GM19328 (cell line): Measurements from ENCODE around the gene PIR.

Source experiments
- ATAC-seq: cut with Tn5 transposase; IDR thresholded peaks from one replicate; pipeline ENCODE4 v1.9.1; 2021; ENCODE audit warnings: mild to moderate bottlenecking, moderate library complexity; ENCODE audit not compliant: unreplicated experiment

The PIR gene

GRCh38 chrX:15418707-15419181, 74.4 kb downstream of the PIR start:
- ATAC-seq, result no peak

- no peak for ATAC-seq
These were observed 75.0 kb downstream of the PIR start for GRCh38 chrX:15418041-15418706.

- no peak for ATAC-seq
These were observed 76.8 kb downstream of the PIR start for GRCh38 chrX:15416133-15416993.

- no peak for ATAC-seq
These were observed 80.0 kb downstream of the PIR start for GRCh38 chrX:15413101-15413500.

GRCh38 chrX:15410947-15411346, 82.2 kb downstream of the PIR start:
- no peak for ATAC-seq

- no peak for ATAC-seq
These were observed 82.7 kb downstream of the PIR start for GRCh38 chrX:15410430-15410829.

- ATAC-seq, result no peak
These were observed 87.3 kb downstream of the PIR start for GRCh38 chrX:15405846-15406245.

GRCh38 chrX:15404401-15405096, 88.6 kb downstream of the PIR start:
- ATAC-seq, result no peak

- no peak for ATAC-seq
These were observed 91.8 kb downstream of the PIR start for GRCh38 chrX:15401378-15401777.

- no peak for ATAC-seq
These were observed 93.2 kb downstream of the PIR start for GRCh38 chrX:15399962-15400391.

- ATAC-seq, result no peak
These were observed 94.3 kb downstream of the PIR start for GRCh38 chrX:15398874-15399273.

GRCh38 chrX:15395789-15396188, 97.3 kb downstream of the PIR start:
- no peak for ATAC-seq

- no peak for ATAC-seq
These were observed 101.3 kb downstream of the PIR start for GRCh38 chrX:15391850-15392249.

GRCh38 chrX:15384304-15384703, 108.8 kb downstream of the PIR start, which contains the start of gene VEGFD:
Gene VEGFD (minus strand): TSS chrX:15384413. CDS start chrX:15383946, 467 bp downstream.
- ATAC-seq, result no peak

- ATAC-seq, result no peak
These were observed 110.3 kb downstream of the PIR start for GRCh38 chrX:15382813-15383212.

GRCh38 chrX:15376956-15377355, 116.2 kb downstream of the PIR start:
- ATAC-seq, result no peak

- ATAC-seq, result no peak
These were observed 119.2 kb downstream of the PIR start for GRCh38 chrX:15373976-15374375.

GRCh38 chrX:15366506-15367352, 126.4 kb downstream of the PIR start:
- ATAC-seq, result no peak

GRCh38 chrX:15359701-15360100, 133.4 kb downstream of the PIR start:
- ATAC-seq, result no peak

GRCh38 chrX:15358533-15358932, 134.6 kb downstream of the PIR start:
- no peak for ATAC-seq
